ENCODE measurements around the gene MSL2. TPM values are rescaled to one million over a fixed set of nuclear protein-coding genes. Genes with fewer than 3 reads are reported as not detected.
"Not testable (repeated sequence)": the region's sequence is repeated elsewhere in the genome, so short reads cannot be mapped to it uniquely, and the experiment has no call there.

The MSL2 gene
- total RNA-seq, 1 donor from 2014 or later = 19.0 TPM

- no peak overlapping the region for H3K27ac ChIP-seq (replicated peaks)
- no peaks in the 10 kb centered on the region for H3K9me3 ChIP-seq (replicated peaks)
- no peak for DNase-seq
- no peaks in the 10 kb centered on the region for H3K4me1 ChIP-seq
- H3K36me3 ChIP-seq = no peaks in the 10 kb centered on the region
- intact Hi-C loops (cut with micrococcal nuclease) = no loop called here
- H3K4me3 ChIP-seq = no peak overlapping the region
- peaks cover 6% of the 10 kb centered on the region for H3K27me3 ChIP-seq (ENCODE audit: low read depth)
- no peak for TF ChIP-seq CTCF (IDR thresholded peaks at IDR 0.05; ENCODE audit: borderline replicate concordance)
Measured at GRCh38 chr3:136236109-136236508, 40.0 kb upstream of the MSL2 start.

GRCh38 chr3:136235545-136235944, 39.4 kb upstream of the MSL2 start:
- H3K4me3 ChIP-seq = no peak overlapping the region
- peaks cover under 1% of the 10 kb centered on the region for H3K27me3 ChIP-seq (ENCODE audit: low read depth)
- intact Hi-C loops (cut with micrococcal nuclease) = no loop called here
- no peaks in the 10 kb centered on the region for H3K4me1 ChIP-seq
- no peak overlapping the region for H3K27ac ChIP-seq (replicated peaks)
- no peaks in the 10 kb centered on the region for H3K36me3 ChIP-seq
- TF ChIP-seq CTCF (IDR thresholded peaks at IDR 0.05; ENCODE audit: borderline replicate concordance) = no peak
- H3K9me3 ChIP-seq (replicated peaks) = no peaks in the 10 kb centered on the region
- no peak for DNase-seq

- Histone ChIP-seq H3K27ac (replicated peaks) (no peak overlapping the region), H3K4me3 (no peak overlapping the region), H3K27me3 (ENCODE audit: low read depth) (no peaks in the 10 kb centered on the region), H3K4me1 (no peaks in the 10 kb centered on the region), H3K36me3 (no peaks in the 10 kb centered on the region), H3K9me3 (replicated peaks) (no peaks in the 10 kb centered on the region)
- TF ChIP-seq CTCF (IDR thresholded peaks at IDR 0.05; ENCODE audit: borderline replicate concordance) = no peak
- no peak for DNase-seq
- intact Hi-C loops (cut with micrococcal nuclease) = no loop called here
Measured at GRCh38 chr3:136232413-136232812, 36.3 kb upstream of the MSL2 start.

- not testable (repeated sequence) for DNase-seq, H3K36me3 ChIP-seq
Measured at GRCh38 chr3:136222746-136223145, 26.6 kb upstream of the MSL2 start.

GRCh38 chr3:136211547-136211946, 15.4 kb upstream of the MSL2 start:
- intact Hi-C loops (cut with micrococcal nuclease) = no loop called here
- H3K36me3 ChIP-seq = no peaks in the 10 kb centered on the region
- peaks cover 25% of the 10 kb centered on the region for H3K27me3 ChIP-seq (ENCODE audit: low read depth)
- no peak for DNase-seq
- no peak overlapping the region for H3K4me3 ChIP-seq
- no peaks in the 10 kb centered on the region for H3K9me3 ChIP-seq (replicated peaks)
- TF ChIP-seq CTCF (IDR thresholded peaks at IDR 0.05; ENCODE audit: borderline replicate concordance) = no peak
- no peak overlapping the region for H3K27ac ChIP-seq (replicated peaks)
- no peaks in the 10 kb centered on the region for H3K4me1 ChIP-seq

More at GRCh38 chr3:136222746-136223145, 26.6 kb upstream of the MSL2 start:
- H3K4me3 ChIP-seq; H3K4me1 ChIP-seq; H3K27ac ChIP-seq (replicated peaks); H3K9me3 ChIP-seq (replicated peaks); H3K27me3 ChIP-seq (ENCODE audit: low read depth); intact Hi-C loops (cut with micrococcal nuclease): not testable (repeated sequence)

- Histone ChIP-seq H3K27ac (replicated peaks) (no peak overlapping the region), H3K9me3 (replicated peaks) (no peaks in the 10 kb centered on the region), H3K4me3 (no peak overlapping the region), H3K4me1 (no peaks in the 10 kb centered on the region), H3K27me3 (ENCODE audit: low read depth) (peaks cover 28% of the 10 kb centered on the region), H3K36me3 (no peaks in the 10 kb centered on the region)
- intact Hi-C loops (cut with micrococcal nuclease) = no loop called here
- no peak for DNase-seq
- TF ChIP-seq CTCF (IDR thresholded peaks at IDR 0.05; ENCODE audit: borderline replicate concordance) = no peak
Measured at GRCh38 chr3:136209921-136210320, 13.8 kb upstream of the MSL2 start.
